IgD-negative memory B cell (primary cell): ENCODE measurements around the gene SLC35D2. TPM values are rescaled to one million over a fixed set of nuclear protein-coding genes. Genes with fewer than 3 reads are reported as not detected.

Source experiments
- H3K27ac Mint-ChIP-seq, 3 donors: one replicate each; pipeline ENCODE4 v1.8.0; 2020 to 2022; ENCODE audit warnings: mild to moderate bottlenecking in 3 of 3, mixed read lengths in 3 of 3, moderate library complexity in 1 of 3
- H3K27me3 Mint-ChIP-seq: one replicate; pipeline ENCODE4 v1.8.0; 2021; ENCODE audit warnings: mixed read lengths
- H3K36me3 Mint-ChIP-seq: one replicate; pipeline ENCODE4 v1.8.0; 2020; ENCODE audit warnings: mild to moderate bottlenecking, mixed read lengths
- H3K4me1 Mint-ChIP-seq, 3 donors: one replicate each; pipeline ENCODE4 v1.8.0; 2020 to 2022; ENCODE audit warnings: mixed read lengths in 3 of 3, mild to moderate bottlenecking in 1 of 3
- H3K4me3 Mint-ChIP-seq, 4 donors: one replicate each; pipeline ENCODE4 v1.8.0; 2020 to 2022; ENCODE audit warnings: mild to moderate bottlenecking in 4 of 4, mixed read lengths in 4 of 4, moderate library complexity in 3 of 4
- H3K9me3 Mint-ChIP-seq, 3 donors: one replicate each; pipeline ENCODE4 v1.8.0; 2020 to 2021; ENCODE audit warnings: mixed read lengths in 3 of 3, mild to moderate bottlenecking in 1 of 3
- polyA plus RNA-seq: library from polyadenylated mRNA; unstranded; fragments of 300-500 nt; fragmentation: Illumina TruSeq; gene quantifications from one replicate; pipeline ENCODE4 v1.2.3, GENCODE V29; 2021

Gene SLC35D2
- polyA plus RNA-seq, 1 donor from 2014 or later: 11.0 TPM

GRCh38 chr9:96274939-96275338 lies 108.6 kb downstream of the SLC35D2 start:
- Mint-ChIP-seq H3K27ac (no peak overlapping the region), H3K27me3 (peaks cover 2% of the 10 kb centered on the region), H3K9me3 (peaks cover 9 to 16% (median 13%) of the 10 kb centered on the region in 3 donors), H3K4me1 (no peaks in the 10 kb centered on the region), H3K4me3 (no peak overlapping the region), H3K36me3 (no peaks in the 10 kb centered on the region)

Other genes with a start within 250 kb of the SLC35D2 start
- not detected for gene HSD17B3, start 81.5 kb downstream of the SLC35D2 start, polyA plus RNA-seq
- 0.21 TPM for gene ZNF367, start 34.7 kb upstream of the SLC35D2 start, polyA plus RNA-seq
- 7.4 TPM for gene HABP4, start 66.5 kb upstream of the SLC35D2 start, polyA plus RNA-seq
- 8.3 TPM for gene CDC14B, start 236.1 kb upstream of the SLC35D2 start, polyA plus RNA-seq